GM04504 (cell line): ENCODE measurements around the gene PADI4.
"Not testable (repeated sequence)": the region's sequence is repeated elsewhere in the genome, so short reads cannot be mapped to it uniquely, and the experiment has no call there.

ENCODE experiments used
- DNase-seq: peaks from one replicate; pipeline ENCODE4 v3.0.0-alpha.2; 2012; ENCODE audit warnings: low read depth

PADI4 gene

DNA sequence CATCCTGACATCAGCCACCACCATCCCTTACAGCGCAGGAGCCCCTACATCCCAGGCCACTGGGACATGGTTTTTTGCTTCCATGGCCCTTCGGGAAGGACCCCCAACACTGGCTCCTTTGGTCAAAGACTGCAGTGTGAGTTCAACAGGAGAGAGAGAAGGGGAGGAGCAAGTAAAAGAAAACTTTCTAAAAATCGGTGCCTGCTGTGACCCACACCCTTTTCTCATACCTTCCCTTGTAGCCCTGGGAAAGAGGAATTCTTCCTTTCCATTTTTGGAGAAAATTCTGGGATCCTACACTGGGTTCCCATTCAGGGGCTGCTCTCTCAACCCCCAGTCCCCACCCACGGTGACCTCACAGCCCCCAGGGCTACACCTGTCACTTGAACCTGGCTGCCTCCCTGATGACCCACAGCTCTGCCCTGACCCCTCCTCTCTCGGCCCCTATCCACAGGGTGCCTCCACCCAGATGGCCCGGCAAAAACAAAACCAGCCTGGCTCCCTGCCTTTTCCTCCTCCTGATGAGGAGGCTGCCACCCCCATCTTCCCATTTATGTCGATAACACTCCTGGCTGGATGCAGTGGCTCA is 7.6 kb downstream of the PADI4 start:
- DNase-seq, result no peak

DNA sequence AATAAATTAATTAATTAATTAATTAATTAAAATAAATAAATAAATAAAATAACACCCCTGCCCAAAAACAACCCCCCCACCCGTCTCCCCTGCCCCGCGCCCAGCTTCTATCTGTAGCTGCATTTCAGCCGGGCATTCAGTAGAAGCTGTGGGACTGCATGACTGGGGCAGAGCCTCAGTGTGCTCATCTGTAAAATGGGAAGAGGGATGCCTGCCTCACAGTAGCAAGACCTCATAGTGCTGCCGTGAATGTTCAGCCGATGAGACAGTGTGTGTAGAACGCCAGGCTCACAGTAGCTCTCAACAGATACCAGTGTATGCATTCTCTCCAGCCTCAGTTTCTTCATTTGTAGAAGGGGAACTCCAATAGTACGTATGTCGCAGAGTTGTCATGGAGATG is 8.7 kb downstream of the PADI4 start:
- no peak for DNase-seq

DNA sequence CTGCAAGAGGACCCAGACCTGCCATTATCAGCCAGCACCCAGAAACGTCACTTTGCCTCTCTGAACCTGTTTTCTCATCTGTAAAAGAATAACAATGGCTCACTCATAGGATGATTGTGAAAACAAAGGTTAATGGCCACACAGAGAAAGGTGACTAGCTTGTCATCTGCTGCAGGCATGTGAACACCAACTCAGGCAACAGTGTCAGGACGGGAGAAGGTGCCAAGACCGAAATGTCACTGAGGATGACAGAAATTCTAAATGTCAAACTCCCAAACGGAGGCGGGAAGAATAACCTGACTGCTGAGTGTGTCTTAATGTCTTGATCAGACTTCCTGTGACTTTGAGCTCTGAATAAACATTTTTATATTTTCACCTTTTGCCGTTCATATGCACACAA is 10.3 kb downstream of the PADI4 start:
- no peak for DNase-seq

GRCh38 chr1:17319561-17320350 is 11.8 kb downstream of the PADI4 start:
- DNase-seq, result no peak

GRCh38 chr1:17321857-17322390 is 13.9 kb downstream of the PADI4 start:
- not testable (repeated sequence) for DNase-seq

DNA sequence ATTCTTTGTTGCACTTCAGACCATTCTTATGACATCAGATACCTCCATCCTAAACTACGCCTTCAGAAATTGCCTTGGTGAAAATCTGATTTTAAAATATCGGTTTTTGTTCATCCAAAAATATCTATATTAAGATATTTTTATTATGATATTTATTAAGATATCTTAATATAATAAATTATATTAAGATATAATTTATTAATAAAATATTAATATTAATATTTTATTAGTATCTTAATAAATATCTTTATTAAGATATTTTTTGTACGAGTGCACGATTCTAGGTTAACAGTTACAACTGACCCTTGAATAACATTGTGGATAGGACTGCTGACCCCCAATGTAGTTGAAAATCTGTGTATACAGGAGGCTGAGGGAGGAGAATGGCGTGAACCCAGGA is 20.9 kb downstream of the PADI4 start:
- no peak for DNase-seq

- no peak for DNase-seq
Observed at GRCh38 chr1:17329610-17330009, 21.6 kb downstream of the PADI4 start.

GRCh38 chr1:17330856-17331255 is 22.9 kb downstream of the PADI4 start:
- no peak for DNase-seq

DNA sequence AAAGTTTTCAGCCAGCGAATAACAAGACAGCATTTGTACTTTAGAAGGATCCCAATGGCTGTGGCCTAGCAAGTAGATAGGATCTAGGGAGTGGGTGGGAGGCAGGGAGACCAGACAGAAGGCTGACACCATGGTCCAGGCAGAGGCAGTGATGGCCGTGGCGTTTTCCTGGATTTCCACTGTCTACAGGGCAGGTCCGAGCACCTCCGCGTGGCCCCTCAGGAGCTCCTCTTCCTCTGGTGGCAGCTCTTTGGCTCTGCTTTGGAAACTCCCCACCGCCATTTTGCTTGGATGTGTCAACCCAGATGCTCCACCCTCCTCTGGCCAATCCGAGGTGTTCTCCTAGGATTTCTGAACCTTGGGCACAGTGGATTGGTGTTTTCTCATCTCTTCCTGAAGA is 25.1 kb downstream of the PADI4 start:
- DNase-seq, result no peak

DNA sequence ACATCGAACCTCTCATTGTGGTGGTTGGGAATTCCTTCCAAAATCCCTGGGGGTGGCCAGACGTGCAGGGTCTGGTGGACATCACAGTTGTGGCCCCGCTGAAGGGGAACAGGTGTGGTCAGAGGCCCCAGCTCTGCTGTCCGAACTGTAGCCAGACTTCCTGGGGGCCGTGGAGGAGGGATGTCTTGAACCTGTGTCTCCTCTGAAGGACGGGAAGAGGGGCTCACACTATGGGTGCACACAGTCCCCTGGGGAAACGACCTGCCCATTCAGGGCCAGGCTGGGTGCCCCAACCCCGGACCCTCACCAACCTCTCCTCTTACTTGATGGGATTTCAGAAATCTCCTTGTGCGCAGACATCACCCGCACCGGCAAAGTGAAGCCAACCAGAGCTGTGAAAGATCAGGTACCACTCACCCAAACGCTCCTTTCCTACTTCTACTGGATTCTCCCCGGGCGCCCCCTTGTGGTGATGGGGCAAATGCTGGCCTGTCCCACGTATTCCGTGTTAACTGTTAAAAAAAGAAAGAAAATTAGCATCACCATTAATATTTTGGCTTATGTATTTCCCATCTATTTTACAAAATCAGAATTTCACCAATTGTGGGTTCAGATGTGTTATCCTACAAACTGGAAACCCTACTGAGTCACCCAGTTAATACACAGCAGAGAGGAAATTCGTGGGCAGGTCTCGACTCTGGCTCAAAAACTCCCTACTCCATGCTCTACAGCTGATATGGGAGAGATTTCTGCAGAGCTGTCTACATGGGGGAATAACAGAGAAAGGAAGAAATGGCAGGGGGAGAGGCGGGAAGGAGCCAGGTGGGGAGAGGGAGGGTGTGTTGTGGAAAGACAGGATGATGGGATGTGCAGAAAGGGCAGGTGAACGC is 28.1 kb downstream of the PADI4 start:
- DNase-seq, result peak; percentile 46

DNA sequence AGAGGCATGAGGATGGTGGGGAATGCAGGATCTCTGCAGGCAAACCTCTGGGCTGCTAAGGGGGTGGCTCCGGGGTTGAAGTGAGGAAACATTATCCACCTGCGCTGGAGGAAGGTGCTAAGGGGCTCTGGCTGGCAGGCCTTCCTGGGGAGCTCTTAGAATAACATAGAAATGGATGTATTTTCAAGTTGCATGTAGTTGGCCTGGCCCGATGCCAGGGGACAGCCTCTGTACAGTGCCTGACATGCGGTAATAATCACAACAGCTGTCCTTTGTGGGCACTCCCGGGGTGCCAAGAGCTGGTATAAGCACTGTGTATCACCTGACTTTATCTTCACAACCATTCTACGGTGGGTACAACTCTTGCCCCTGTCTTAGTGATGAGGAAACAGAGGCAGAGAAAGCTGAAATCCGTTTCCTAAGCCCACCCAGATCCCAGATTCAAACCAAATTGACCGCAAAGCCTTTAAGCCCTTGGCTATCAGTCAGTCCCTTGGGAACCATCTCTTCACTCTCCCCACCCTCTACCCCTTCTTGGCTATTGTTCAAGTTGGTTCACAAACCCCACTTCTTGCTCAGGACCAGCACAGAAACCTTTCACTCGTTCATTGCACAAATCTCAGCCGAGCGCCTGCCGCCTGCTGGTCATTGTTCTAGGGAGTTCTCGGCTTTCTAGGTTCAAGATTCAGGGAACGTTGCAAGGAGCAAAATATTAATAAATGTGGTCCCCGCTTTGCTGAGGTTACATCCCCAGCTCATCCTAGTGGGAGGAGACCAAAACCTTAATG is 30.9 kb downstream of the PADI4 start:
- no peak for DNase-seq

- DNase-seq, result no peak
Observed at GRCh38 chr1:17339521-17339920, 31.5 kb downstream of the PADI4 start.

GRCh38 chr1:17340358-17340757 is 32.4 kb downstream of the PADI4 start:
- no peak for DNase-seq

GRCh38 chr1:17342014-17342441 is 34.0 kb downstream of the PADI4 start:
- DNase-seq, result no peak

DNA sequence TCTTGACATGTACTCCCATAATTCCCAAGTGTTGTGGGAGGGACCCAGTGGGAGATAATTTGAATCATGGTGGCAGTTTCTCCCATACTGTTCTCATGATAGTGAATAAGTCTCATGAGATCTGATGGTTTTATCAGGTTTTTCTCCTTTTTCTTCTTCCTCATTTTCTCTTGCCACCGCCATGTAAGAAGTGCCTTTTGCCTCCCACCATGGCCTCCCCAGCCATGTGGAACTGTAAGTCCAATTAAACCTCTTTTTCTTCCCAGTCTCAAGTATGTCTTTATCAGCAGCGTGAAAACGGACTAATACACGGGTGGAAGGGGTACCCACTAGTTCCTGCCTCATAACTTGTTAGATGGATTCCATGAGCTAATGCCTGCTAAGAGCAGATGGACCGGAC is 37.5 kb downstream of the PADI4 start:
- DNase-seq, result not testable (repeated sequence)

DNA sequence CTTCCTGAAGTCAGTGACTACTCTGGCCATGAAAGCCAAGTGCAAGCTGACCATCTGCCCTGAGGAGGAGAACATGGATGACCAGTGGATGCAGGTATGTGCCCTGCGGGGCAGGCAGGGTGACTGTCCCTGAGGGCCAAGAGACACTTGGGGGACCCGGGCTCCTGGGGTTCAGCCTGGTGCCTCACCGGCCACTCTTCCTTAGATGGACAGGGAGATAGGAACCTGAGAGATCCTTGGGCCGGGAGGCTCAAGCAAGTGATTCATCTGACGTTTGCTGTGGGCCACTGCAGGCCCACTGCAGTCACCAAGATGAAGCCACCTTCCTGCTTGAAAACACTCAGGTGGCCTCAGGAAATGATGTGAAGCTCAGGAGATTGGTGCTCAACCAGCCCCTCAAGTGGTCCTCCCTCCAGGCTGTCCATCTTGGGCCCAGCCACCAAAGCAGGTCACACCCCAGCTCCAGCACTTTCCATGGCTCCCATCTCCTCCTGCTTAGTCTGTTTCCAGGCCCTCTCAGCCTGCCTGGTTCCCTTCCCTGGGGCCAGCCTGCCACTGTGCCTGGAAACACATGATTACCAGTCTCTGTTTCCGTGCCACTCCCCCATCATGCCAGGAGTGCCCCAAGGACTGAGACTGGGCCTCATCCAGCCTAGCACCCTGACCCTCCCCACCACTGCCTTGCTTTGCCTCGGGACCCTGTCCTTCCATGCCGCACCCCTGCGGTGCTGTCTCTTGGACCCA is 38.2 kb downstream of the PADI4 start:
- no peak for DNase-seq

- no peak for DNase-seq
Observed at GRCh38 chr1:17347769-17348592, 40.0 kb downstream of the PADI4 start.

- no peak for DNase-seq
Observed at GRCh38 chr1:17348593-17349234, 40.7 kb downstream of the PADI4 start.

GRCh38 chr1:17350083-17350482 is 42.1 kb downstream of the PADI4 start:
- DNase-seq, result no peak
